ENCODE results near the gene DNAJB8. TPM values are rescaled to one million over a fixed set of nuclear protein-coding genes. Genes with fewer than 3 reads are reported as not detected.

DNAJB8 gene
- total RNA-seq, 1 experiment from 2014 or later, result not detected

GRCh38 chr3:128503164-128503651 lies 36.5 kb upstream of the DNAJB8 start:
- H3K27ac Mint-ChIP-seq, result no peak overlapping the region
- H3K27ac ChIP-seq (ENCODE audit: insufficient read length, low read depth, low read length), result no peak overlapping the region
- H3K4me3 Mint-ChIP-seq, result no peak overlapping the region
- H2AFZ ChIP-seq (ENCODE audit: low read length), result no peak overlapping the region
- H2BK12ac ChIP-seq (ENCODE audit: insufficient read length, low read depth, low read length), result no peak overlapping the region
- WGBS (ENCODE audit: extremely low coverage, insufficient read length, low lambda C conversion rate), result no CpG with 5 or more reads among the region's 12 CpGs
- peaks cover 60% of the 10 kb centered on the region for H3K27me3 Mint-ChIP-seq (ENCODE audit: low read depth)
- H3K9ac ChIP-seq (ENCODE audit: extremely low read depth, insufficient read length, low read length), result no peak overlapping the region
- H4K5ac ChIP-seq (ENCODE audit: insufficient read length, low read depth, low read length), result no peak overlapping the region
- no peaks in the 10 kb centered on the region for H3K23me2 ChIP-seq (ENCODE audit: insufficient read length, low read depth, low read length, poor library complexity, severe bottlenecking)
- TF ChIP-seq CTCF (conservative IDR thresholded peaks at IDR 0.05), result peak; percentile 56
- no peak overlapping the region for H2BK5ac ChIP-seq (ENCODE audit: insufficient read length, low read length)
- no peaks in the 10 kb centered on the region for H3K79me1 ChIP-seq (ENCODE audit: insufficient read depth, low read depth, low read length, poor library complexity, severe bottlenecking)
- H3K9me3 Mint-ChIP-seq, result no peaks in the 10 kb centered on the region; a peak in 1 of 5 replicates
- no peak overlapping the region for H3K4ac ChIP-seq (ENCODE audit: low read depth, low read length)
- no peak overlapping the region for H3T11ph ChIP-seq (ENCODE audit: low read length)
- no peaks in the 10 kb centered on the region; the same call in 1 of the 2 replicates for H3K27me3 ChIP-seq (ENCODE audit: insufficient read depth, low read length)
- H3K4me1 Mint-ChIP-seq, result peaks cover 9 to 16% of the 10 kb centered on the region in 2 experiments; a peak in 3 of 4 replicates
- H3K4me1 ChIP-seq (ENCODE audit: insufficient read depth, low read length), result no peaks in the 10 kb centered on the region
- no peak overlapping the region for H2BK20ac ChIP-seq (ENCODE audit: low read depth, low read length, poor library complexity, severe bottlenecking)
- no peaks in the 10 kb centered on the region for H3K9me3 ChIP-seq (ENCODE audit: control insufficient read depth, low read depth, low read length)
- H3K79me2 ChIP-seq (ENCODE audit: insufficient read depth, low read length), result no peaks in the 10 kb centered on the region
- H2AK5ac ChIP-seq (ENCODE audit: insufficient read length, low read length), result no peak overlapping the region
- H3K4me2 ChIP-seq (ENCODE audit: insufficient read depth, insufficient read length, low read length), result no peak overlapping the region
- H3K18ac ChIP-seq (ENCODE audit: insufficient read length, low read depth, low read length), result no peak overlapping the region
- no peak overlapping the region for H4K91ac ChIP-seq (ENCODE audit: insufficient read length, low read depth, low read length)
- no peak overlapping the region for H2BK15ac ChIP-seq (ENCODE audit: low read depth, low read length)
- no peak overlapping the region for H3K56ac ChIP-seq (ENCODE audit: insufficient read length, low read depth, low read length)
- DNase-seq, result peak; percentile 42
- H3K14ac ChIP-seq (ENCODE audit: insufficient read depth, low read length), result no peak overlapping the region
- no peak overlapping the region for H4K8ac ChIP-seq (replicated peaks; ENCODE audit: insufficient read length, low read depth, low read length)
- no peak overlapping the region for H2BK120ac ChIP-seq (ENCODE audit: low read depth, low read length, poor library complexity, severe bottlenecking)
- H3K36me3 Mint-ChIP-seq (ENCODE audit: insufficient read depth in 1 of 3, low read depth in 3 of 3), result no peaks in the 10 kb centered on the region
- H4K20me1 ChIP-seq (ENCODE audit: control insufficient read depth, insufficient read depth, insufficient read length), result no peaks in the 10 kb centered on the region
- no peak overlapping the region for H3K23ac ChIP-seq (ENCODE audit: insufficient read length, low read depth, low read length)

Data from H9 (cell line).